Measurements from ENCODE around the gene PYDC1.
"Not testable (repeated sequence)": the region's sequence is repeated elsewhere in the genome, so short reads cannot be mapped to it uniquely, and the experiment has no call there.

PYDC1 gene

GRCh38 chr16:31196324-31197088 is 20.4 kb downstream of the PYDC1 start:
- no peak for DNase-seq (ENCODE audit: low read depth, low spot score)

DNA sequence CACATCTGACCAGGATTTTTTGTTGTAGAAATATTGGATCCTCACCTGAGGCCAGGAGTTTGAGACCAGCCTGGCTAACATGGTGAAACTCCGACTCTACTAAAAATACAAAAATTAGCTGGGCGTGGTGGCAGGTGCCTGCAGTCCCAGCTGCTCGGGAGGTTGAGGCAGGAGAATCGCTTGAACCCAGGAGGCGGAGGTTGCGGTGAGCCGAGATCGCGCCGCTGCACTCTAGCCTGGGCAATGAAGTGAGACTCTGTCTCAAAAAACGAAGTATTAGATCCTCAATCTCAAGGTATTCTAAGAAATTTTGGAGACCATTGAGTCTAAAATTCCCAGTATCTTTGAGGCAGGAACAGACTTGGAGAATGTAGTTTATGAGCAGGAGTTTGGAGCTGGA is 21.1 kb downstream of the PYDC1 start:
- not testable (repeated sequence) for DNase-seq (ENCODE audit: low read depth, low spot score)

GRCh38 chr16:31194898-31195297 is 22.0 kb downstream of the PYDC1 start:
- DNase-seq (ENCODE audit: low read depth, low spot score) = no peak

DNA sequence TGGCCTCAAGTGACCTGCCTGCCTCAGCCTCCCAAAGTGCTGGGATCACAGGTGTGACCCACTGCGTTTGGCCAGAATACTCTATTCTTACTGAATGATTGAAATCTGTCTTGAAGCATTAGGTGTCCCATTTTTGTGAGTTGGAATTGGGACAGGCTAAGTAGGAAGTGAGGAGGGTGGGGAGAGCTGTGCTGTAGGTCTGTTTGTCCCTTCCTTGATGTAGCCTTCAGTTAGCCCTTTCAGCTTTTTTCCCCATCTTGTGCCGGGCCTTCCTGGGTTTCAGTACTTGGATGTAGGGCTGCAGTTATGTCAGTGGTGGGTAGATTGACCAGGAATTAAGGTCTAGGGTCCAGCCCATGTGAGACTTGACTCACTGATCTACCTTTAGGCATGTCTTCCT is 23.1 kb downstream of the PYDC1 start:
- no peak for DNase-seq (ENCODE audit: low read depth, low spot score)

DNA sequence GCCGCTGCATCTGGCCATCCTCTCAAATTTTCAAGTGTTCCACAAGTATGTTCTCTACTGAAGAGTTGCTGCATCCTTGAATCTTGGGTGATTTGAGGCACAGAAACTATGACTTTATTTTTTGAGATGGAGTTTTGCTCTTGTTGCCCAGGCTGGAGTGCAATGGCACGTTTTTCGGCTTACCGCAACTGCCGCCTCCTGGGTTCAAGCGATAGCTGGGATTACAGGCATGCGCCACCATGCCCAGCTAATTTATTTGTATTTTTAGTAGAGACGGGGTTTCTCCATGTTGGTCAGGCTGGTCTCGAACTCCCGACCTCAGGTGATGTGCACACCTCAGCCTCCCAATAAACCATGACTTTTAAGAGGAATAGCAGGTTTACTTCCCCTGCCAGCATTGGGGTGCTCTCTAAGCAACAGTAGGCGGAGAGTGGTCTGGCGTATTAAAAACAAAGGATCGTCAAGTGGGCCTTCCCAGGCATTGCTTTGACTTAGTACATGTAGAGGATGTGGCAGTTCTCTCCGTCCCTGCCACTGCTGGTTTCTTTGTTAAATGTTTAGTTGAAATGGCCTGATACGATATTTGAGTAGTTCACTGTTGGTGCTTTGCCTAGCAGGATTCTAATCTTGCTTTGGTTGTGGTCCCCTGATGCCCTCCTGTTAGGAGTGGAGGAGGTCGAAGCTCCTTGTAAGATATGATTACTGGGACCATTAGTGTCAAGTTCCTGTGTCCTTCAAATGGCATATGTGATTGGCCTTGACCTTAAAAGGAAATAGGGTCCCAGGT is 23.9 kb downstream of the PYDC1 start:
- no peak for DNase-seq (ENCODE audit: low read depth, low spot score)

DNA sequence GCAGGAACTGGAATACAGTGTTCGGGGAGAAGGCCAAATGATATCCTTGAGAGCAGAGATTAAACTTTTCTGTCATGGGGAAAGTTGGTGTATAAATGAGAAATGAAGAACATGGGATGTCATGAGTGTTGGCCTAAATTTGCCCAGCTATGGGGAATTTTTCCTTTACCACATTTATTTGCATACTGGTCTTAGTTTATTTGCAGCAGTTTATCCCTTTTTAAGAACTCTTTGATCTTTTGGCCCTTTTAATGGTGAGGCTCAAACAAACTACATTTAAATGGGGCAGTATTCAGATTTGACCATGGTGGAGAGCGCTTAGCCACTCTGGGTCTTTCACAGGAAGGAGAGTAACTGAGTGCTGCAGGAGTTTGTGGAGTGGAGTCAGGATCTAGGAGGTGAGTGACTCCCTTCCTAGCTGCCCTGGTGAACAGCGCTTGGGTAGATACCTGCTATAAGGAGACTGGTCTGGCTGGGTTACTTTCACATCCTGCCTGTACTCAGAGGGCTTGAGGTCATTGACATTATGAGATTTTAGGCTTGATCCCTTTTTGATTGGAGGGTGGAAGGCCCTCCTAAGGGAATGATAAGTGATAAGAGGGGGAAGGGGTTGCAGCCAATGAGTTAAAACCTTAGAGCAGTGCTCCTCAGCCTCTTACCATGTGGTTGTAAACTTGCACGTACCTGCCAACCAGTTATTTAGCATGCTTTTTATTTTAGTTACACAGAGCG is 25.1 kb downstream of the PYDC1 start:
- no peak for DNase-seq (ENCODE audit: low read depth, low spot score)

DNA sequence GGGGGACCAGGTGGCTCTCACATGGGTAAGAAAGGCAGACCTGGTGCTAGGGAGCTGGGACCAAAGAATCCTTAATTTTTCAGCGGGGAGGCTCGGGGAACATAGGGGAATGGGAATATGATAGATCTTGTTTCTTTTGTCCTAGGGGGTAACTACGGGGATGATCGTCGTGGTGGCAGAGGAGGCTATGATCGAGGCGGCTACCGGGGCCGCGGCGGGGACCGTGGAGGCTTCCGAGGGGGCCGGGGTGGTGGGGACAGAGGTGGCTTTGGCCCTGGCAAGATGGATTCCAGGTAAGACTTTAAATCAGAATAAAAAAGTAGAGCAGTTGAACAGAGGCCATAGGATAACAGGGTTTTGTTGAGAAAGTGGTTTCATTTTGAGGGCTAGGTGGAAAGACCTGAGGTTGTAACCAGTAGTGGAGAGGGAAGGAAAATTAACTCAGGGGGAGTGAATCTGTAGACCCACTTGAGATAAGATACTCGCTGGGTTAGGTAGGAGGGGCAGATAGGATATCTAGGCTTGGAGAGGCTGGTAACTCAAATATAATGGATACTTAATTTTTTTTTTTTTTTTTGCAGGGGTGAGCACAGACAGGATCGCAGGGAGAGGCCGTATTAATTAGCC is 26.0 kb downstream of the PYDC1 start:
- DNase-seq (ENCODE audit: low read depth, low spot score) = no peak

GRCh38 chr16:31190061-31190460 is 26.9 kb downstream of the PYDC1 start:
- no peak for DNase-seq (ENCODE audit: low read depth, low spot score)

DNA sequence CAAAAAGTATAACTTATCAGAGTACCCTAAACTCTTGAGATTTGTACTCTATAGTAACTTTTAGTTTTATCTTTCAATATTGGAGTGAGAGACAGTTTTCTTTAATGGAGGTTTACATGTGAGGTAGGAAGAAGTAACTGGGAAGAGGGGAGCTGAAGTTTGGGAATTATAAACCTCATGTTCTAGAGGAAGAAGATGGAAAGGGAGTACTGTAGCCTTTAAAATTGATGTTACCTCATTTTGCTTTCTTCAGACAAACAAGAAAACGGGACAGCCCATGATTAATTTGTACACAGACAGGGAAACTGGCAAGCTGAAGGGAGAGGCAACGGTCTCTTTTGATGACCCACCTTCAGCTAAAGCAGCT is 27.5 kb downstream of the PYDC1 start:
- DNase-seq (ENCODE audit: low read depth, low spot score) = no peak

- no peak for DNase-seq (ENCODE audit: low read depth, low spot score)
These were observed 28.2 kb downstream of the PYDC1 start for GRCh38 chr16:31188450-31189411.

GRCh38 chr16:31187808-31188189 is 29.1 kb downstream of the PYDC1 start:
- DNase-seq (ENCODE audit: low read depth, low spot score) = no peak

GRCh38 chr16:31186930-31187807 is 29.8 kb downstream of the PYDC1 start:
- DNase-seq (ENCODE audit: low read depth, low spot score) = no peak

GRCh38 chr16:31186176-31186575 is 30.8 kb downstream of the PYDC1 start:
- no peak for DNase-seq (ENCODE audit: low read depth, low spot score)

DNA sequence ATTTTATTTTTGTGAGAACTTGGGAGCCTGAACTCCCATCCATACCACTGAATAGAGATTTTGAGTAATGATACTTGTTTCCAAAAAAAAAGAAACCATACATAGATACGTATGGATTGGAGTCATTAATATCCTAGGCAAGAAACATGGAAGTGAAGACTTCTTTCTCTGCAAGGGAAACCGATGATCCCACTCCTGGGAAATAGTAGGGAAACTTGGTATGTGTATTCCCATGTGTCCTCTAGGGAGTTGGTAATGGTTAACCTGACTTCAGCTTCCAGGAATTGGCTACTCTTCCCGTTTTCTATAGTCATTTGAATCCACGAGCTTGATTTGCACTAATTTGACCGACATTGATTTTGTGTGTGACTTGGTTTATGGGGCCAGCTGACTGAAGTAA is 31.6 kb downstream of the PYDC1 start:
- DNase-seq (ENCODE audit: low read depth, low spot score) = no peak

GRCh38 chr16:31184888-31185287 is 32.0 kb downstream of the PYDC1 start:
- DNase-seq (ENCODE audit: low read depth, low spot score) = no peak

GRCh38 chr16:31183432-31184428 is 33.2 kb downstream of the PYDC1 start:
- no peak for DNase-seq (ENCODE audit: low read depth, low spot score)

DNA sequence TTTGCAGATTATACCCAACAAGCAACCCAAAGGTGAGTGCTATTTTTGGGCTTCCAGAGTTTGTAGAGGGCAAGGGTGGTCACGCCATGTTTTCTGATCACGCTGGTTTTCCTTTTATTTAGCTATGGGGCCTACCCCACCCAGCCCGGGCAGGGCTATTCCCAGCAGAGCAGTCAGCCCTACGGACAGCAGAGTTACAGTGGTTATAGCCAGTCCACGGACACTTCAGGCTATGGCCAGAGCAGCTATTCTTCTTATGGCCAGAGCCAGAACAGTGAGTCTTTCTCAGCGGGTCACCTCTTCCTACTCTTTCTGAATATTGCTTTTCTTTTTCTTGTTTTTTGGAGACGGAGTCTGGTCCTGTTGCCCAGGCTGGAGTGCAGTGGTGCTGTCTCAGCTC is 34.5 kb downstream of the PYDC1 start:
- no peak for DNase-seq (ENCODE audit: low read depth, low spot score)

DNA sequence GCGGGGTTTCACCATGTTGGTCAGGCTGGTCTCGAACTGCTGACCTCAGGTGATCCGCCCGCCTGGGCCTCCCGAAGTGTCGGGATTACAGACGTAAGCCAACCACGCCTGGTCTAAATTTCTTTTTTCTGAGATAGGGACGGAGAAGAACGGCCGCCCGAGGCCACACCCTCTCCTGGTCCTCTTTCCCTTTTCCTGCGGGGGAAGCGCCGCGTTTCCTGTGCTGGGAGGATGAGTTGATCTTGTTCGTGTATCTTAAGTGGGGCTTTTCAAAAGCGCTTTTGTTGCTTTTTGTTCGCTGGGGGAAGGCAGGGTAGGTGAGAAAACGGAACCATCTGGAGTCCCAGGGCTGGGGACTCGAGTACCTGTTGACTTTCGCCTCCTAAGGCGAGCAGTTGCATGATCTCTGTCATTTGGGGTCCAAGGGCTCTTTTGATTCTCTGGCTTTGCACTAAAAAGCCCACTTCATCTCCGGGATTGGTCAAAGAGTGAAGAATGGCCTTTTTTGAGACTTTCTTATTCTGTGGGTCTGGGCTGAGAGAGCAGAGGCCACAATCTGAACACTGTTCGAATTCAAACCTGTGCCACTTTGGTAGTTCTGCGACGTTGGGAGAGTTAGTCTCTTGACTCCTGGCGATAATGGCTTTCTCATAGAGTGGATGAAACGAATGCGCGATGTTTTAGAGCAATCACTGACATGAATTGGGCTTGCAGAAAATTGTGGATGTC is 35.7 kb downstream of the PYDC1 start:
- DNase-seq (ENCODE audit: low read depth, low spot score) = no peak
